GM12892 (cell line): ENCODE results near the gene DOCK1.

ENCODE experiments used
- POLR2A ChIP-seq: IDR thresholded peaks from 2 replicates; pipeline ENCODE4 v1.6.1; 2011; ENCODE audit warnings: low read depth, low read length, control low read depth
- POLR2AphosphoS5 ChIP-seq: IDR thresholded peaks from 2 replicates; pipeline ENCODE4 v1.6.1; 2011; ENCODE audit warnings: low read depth, low read length, control low read depth

GRCh38 chr10:127332631-127333030 lies 427.4 kb downstream of the DOCK1 start:
- TF ChIP-seq POLR2A (no peak), POLR2AphosphoS5 (no peak)
